GM21515 (cell line): ENCODE results near the gene PLD2.

Source experiments
- ATAC-seq: cut with Tn5 transposase; IDR thresholded peaks from one replicate; pipeline ENCODE4 v1.9.1; 2021; ENCODE audit not compliant: unreplicated experiment

Gene PLD2

GRCh38 chr17:4832829-4833177 is 25.9 kb downstream of the PLD2 start:
- peak; percentile 16 for ATAC-seq

- peak; percentile 86 for ATAC-seq
Measured at GRCh38 chr17:4833178-4833940, 26.4 kb downstream of the PLD2 start, which contains the start of gene MINK1. TSS of gene MINK1 (plus strand) at chr17:4833340. CDS start at chr17:4833584, 244 bp downstream.

GRCh38 chr17:4833941-4834680 is 27.2 kb downstream of the PLD2 start:
- ATAC-seq = no peak

GRCh38 chr17:4834681-4835020 is 27.7 kb downstream of the PLD2 start:
- no peak for ATAC-seq

- ATAC-seq = no peak
Measured at GRCh38 chr17:4836221-4836620, 29.3 kb downstream of the PLD2 start.

GRCh38 chr17:4837471-4838308 is 30.7 kb downstream of the PLD2 start:
- no peak for ATAC-seq

GRCh38 chr17:4838309-4838785 is 31.4 kb downstream of the PLD2 start:
- no peak for ATAC-seq

- ATAC-seq = no peak
Measured at GRCh38 chr17:4839221-4839620, 32.3 kb downstream of the PLD2 start.

GRCh38 chr17:4839965-4840892 is 33.3 kb downstream of the PLD2 start:
- ATAC-seq = no peak

- ATAC-seq = no peak
Measured at GRCh38 chr17:4840893-4841242, 33.9 kb downstream of the PLD2 start.

GRCh38 chr17:4842376-4842775 is 35.4 kb downstream of the PLD2 start:
- no peak for ATAC-seq

GRCh38 chr17:4843321-4844000 is 36.5 kb downstream of the PLD2 start:
- no peak for ATAC-seq

- ATAC-seq = no peak
Measured at GRCh38 chr17:4845118-4845517, 38.2 kb downstream of the PLD2 start.

GRCh38 chr17:4846635-4847390 is 39.9 kb downstream of the PLD2 start:
- no peak for ATAC-seq

GRCh38 chr17:4849011-4849536 is 42.1 kb downstream of the PLD2 start:
- no peak for ATAC-seq

- no peak for ATAC-seq
Measured at GRCh38 chr17:4850246-4850645, 43.3 kb downstream of the PLD2 start.

- ATAC-seq = no peak
Measured at GRCh38 chr17:4851084-4851483, 44.1 kb downstream of the PLD2 start.

- ATAC-seq = no peak
Measured at GRCh38 chr17:4852567-4853207, 45.7 kb downstream of the PLD2 start.
